Uterus (tissue), 2 donors: ENCODE results near the gene KCNQ4.

ENCODE experiments used
- CTCF ChIP-seq, 4 experiments: fragments of 200-600 bp in 2 of 4; fragments of 450-650 bp in 2 of 4; sonication (generic) in 2 of 4; IDR thresholded peaks; one replicate each; pipeline ENCODE4 v1.5.1; 2016 to 2019; ENCODE audit warnings: antibody characterized with exemption in 4 of 4, mild to moderate bottlenecking in 2 of 4, moderate library complexity in 1 of 4
- POLR2A ChIP-seq, 2 donors: fragments of 450-650 bp; IDR thresholded peaks; one replicate each; pipeline ENCODE4 v1.6.1; 2016; ENCODE audit warnings: antibody characterized with exemption in 2 of 2, mild to moderate bottlenecking in 1 of 2, moderate library complexity in 1 of 2

GRCh38 chr1:40758004-40758403, 25.6 kb upstream of the KCNQ4 start:
- TF ChIP-seq CTCF (IDR thresholded peaks at IDR 0.05) (no peak), POLR2A (IDR thresholded peaks at IDR 0.05) (no peak)
